ENCODE measurements around the gene LRP1-AS.

Gene LRP1-AS

GRCh38 chr12:57146092-57146491 lies 1.3 kb downstream of the LRP1-AS start:
- H3K4me2 ChIP-seq (ENCODE audit: low read length) = no peak overlapping the region
- H3K9ac ChIP-seq (ENCODE audit: low read length) = no peak overlapping the region
- H2BK15ac ChIP-seq (replicated peaks; ENCODE audit: low read depth) = no peak overlapping the region
- no peak overlapping the region for H3K23ac ChIP-seq (ENCODE audit: low read length)
- H3K27me3 ChIP-seq (ENCODE audit: insufficient read depth, low read length, poor library complexity) = no peaks in the 10 kb centered on the region
- no peak overlapping the region for H2BK5ac ChIP-seq (ENCODE audit: low read length)
- DNase-seq = no peak
- H3K27ac ChIP-seq (ENCODE audit: low read depth, low read length) = no peak overlapping the region
- no peaks in the 10 kb centered on the region for H3K4me1 ChIP-seq (ENCODE audit: control insufficient read depth, low read depth, low read length)
- no peak overlapping the region for H3K18ac ChIP-seq (ENCODE audit: low read length)
- no peak overlapping the region for H2BK120ac ChIP-seq (ENCODE audit: low read depth, low read length)
- no peak overlapping the region for H3K56ac ChIP-seq (ENCODE audit: low read length)
- H3K79me2 ChIP-seq (ENCODE audit: control insufficient read depth, insufficient read depth, low read length) = no peaks in the 10 kb centered on the region
- H3K79me1 ChIP-seq (ENCODE audit: low read length) = no peaks in the 10 kb centered on the region
- H3K4ac ChIP-seq (ENCODE audit: low read depth, low read length) = no peak overlapping the region
- H2AK5ac ChIP-seq (ENCODE audit: low read length) = no peak overlapping the region
- H4K5ac ChIP-seq (ENCODE audit: low read length) = no peak overlapping the region
- no CpG with 5 or more reads among the region's 2 CpGs for WGBS (ENCODE audit: extremely low coverage, insufficient coverage, low lambda C conversion rate)
- H4K8ac ChIP-seq (ENCODE audit: low read depth, low read length) = no peak overlapping the region
- peaks cover 13% of the 10 kb centered on the region for H3K36me3 ChIP-seq (ENCODE audit: control insufficient read depth, insufficient read depth, low read length)
- H3K4me3 ChIP-seq (ENCODE audit: low read length) = no peak overlapping the region

GRCh38 chr12:57145460-57146059 lies 1.9 kb downstream of the LRP1-AS start:
- WGBS (ENCODE audit: extremely low coverage, insufficient coverage, low lambda C conversion rate) = no CpG with 5 or more reads among the region's 10 CpGs
- H3K4me3 ChIP-seq (ENCODE audit: low read length) = no peak overlapping the region
- no peak overlapping the region for H4K5ac ChIP-seq (ENCODE audit: low read length)
- H3K4ac ChIP-seq (ENCODE audit: low read depth, low read length) = no peak overlapping the region
- DNase-seq = no peak
- H2BK15ac ChIP-seq (replicated peaks; ENCODE audit: low read depth) = no peak overlapping the region
- no peak overlapping the region for H2BK120ac ChIP-seq (ENCODE audit: low read depth, low read length)
- peaks cover 13% of the 10 kb centered on the region for H3K36me3 ChIP-seq (ENCODE audit: control insufficient read depth, insufficient read depth, low read length)
- H3K23ac ChIP-seq (ENCODE audit: low read length) = no peak overlapping the region
- H3K4me1 ChIP-seq (ENCODE audit: control insufficient read depth, low read depth, low read length) = no peaks in the 10 kb centered on the region
- no peaks in the 10 kb centered on the region for H3K27me3 ChIP-seq (ENCODE audit: insufficient read depth, low read length, poor library complexity)
- no peak overlapping the region for H4K8ac ChIP-seq (ENCODE audit: low read depth, low read length)
- H3K79me2 ChIP-seq (ENCODE audit: control insufficient read depth, insufficient read depth, low read length) = no peaks in the 10 kb centered on the region
- no peak overlapping the region for H3K4me2 ChIP-seq (ENCODE audit: low read length)
- no peaks in the 10 kb centered on the region for H3K79me1 ChIP-seq (ENCODE audit: low read length)
- H3K18ac ChIP-seq (ENCODE audit: low read length) = no peak overlapping the region
- H2BK5ac ChIP-seq (ENCODE audit: low read length) = no peak overlapping the region
- no peak overlapping the region for H3K56ac ChIP-seq (ENCODE audit: low read length)
- H3K27ac ChIP-seq (ENCODE audit: low read depth, low read length) = no peak overlapping the region
- H3K9ac ChIP-seq (ENCODE audit: low read length) = no peak overlapping the region
- no peak overlapping the region for H2AK5ac ChIP-seq (ENCODE audit: low read length)

GRCh38 chr12:57143454-57143853 lies 4.0 kb downstream of the LRP1-AS start:
- Histone ChIP-seq H3K18ac (ENCODE audit: low read length) (no peak overlapping the region), H4K8ac (ENCODE audit: low read depth, low read length) (no peak overlapping the region), H3K27ac (ENCODE audit: low read depth, low read length) (no peak overlapping the region), H2BK5ac (ENCODE audit: low read length) (no peak overlapping the region), H3K9ac (ENCODE audit: low read length) (no peak overlapping the region), H3K79me1 (ENCODE audit: low read length) (no peaks in the 10 kb centered on the region), H3K4me2 (ENCODE audit: low read length) (no peak overlapping the region), H3K56ac (ENCODE audit: low read length) (no peak overlapping the region), H3K36me3 (ENCODE audit: control insufficient read depth, insufficient read depth, low read length) (peaks cover 16% of the 10 kb centered on the region), H4K5ac (ENCODE audit: low read length) (no peak overlapping the region), H3K4me1 (ENCODE audit: control insufficient read depth, low read depth, low read length) (no peaks in the 10 kb centered on the region), H3K79me2 (ENCODE audit: control insufficient read depth, insufficient read depth, low read length) (no peaks in the 10 kb centered on the region), H3K4me3 (ENCODE audit: low read length) (no peak overlapping the region), H3K27me3 (ENCODE audit: insufficient read depth, low read length, poor library complexity) (no peaks in the 10 kb centered on the region), H2BK120ac (ENCODE audit: low read depth, low read length) (no peak overlapping the region), H3K23ac (ENCODE audit: low read length) (no peak overlapping the region), H3K4ac (ENCODE audit: low read depth, low read length) (no peak overlapping the region), H2BK15ac (replicated peaks; ENCODE audit: low read depth) (no peak overlapping the region), H2AK5ac (ENCODE audit: low read length) (no peak overlapping the region)
- WGBS (ENCODE audit: extremely low coverage, insufficient coverage, low lambda C conversion rate) = no CpG with 5 or more reads among the region's 4 CpGs
- no peak for DNase-seq

- H3K4me2 ChIP-seq (ENCODE audit: low read length) = no peak overlapping the region
- H3K79me1 ChIP-seq (ENCODE audit: low read length) = peaks cover 1% of the 10 kb centered on the region
- no peak overlapping the region for H2BK5ac ChIP-seq (ENCODE audit: low read length)
- no peak overlapping the region for H2BK120ac ChIP-seq (ENCODE audit: low read depth, low read length)
- H3K4me3 ChIP-seq (ENCODE audit: low read length) = no peak overlapping the region
- no peak for DNase-seq
- H3K4me1 ChIP-seq (ENCODE audit: control insufficient read depth, low read depth, low read length) = no peaks in the 10 kb centered on the region
- no peak overlapping the region for H2BK15ac ChIP-seq (replicated peaks; ENCODE audit: low read depth)
- H3K79me2 ChIP-seq (ENCODE audit: control insufficient read depth, insufficient read depth, low read length) = no peaks in the 10 kb centered on the region
- H4K5ac ChIP-seq (ENCODE audit: low read length) = no peak overlapping the region
- no peak overlapping the region for H3K23ac ChIP-seq (ENCODE audit: low read length)
- no peak overlapping the region for H2AK5ac ChIP-seq (ENCODE audit: low read length)
- H3K4ac ChIP-seq (ENCODE audit: low read depth, low read length) = no peak overlapping the region
- no CpG with 5 or more reads among the region's 7 CpGs for WGBS (ENCODE audit: extremely low coverage, insufficient coverage, low lambda C conversion rate)
- no peak overlapping the region for H3K56ac ChIP-seq (ENCODE audit: low read length)
- H3K18ac ChIP-seq (ENCODE audit: low read length) = no peak overlapping the region
- H4K8ac ChIP-seq (ENCODE audit: low read depth, low read length) = no peak overlapping the region
- H3K36me3 ChIP-seq (ENCODE audit: control insufficient read depth, insufficient read depth, low read length) = peaks cover 17% of the 10 kb centered on the region
- H3K27me3 ChIP-seq (ENCODE audit: insufficient read depth, low read length, poor library complexity) = no peaks in the 10 kb centered on the region
- no peak overlapping the region for H3K27ac ChIP-seq (ENCODE audit: low read depth, low read length)
- H3K9ac ChIP-seq (ENCODE audit: low read length) = no peak overlapping the region
These were observed 4.7 kb downstream of the LRP1-AS start for GRCh38 chr12:57142727-57143126.

GRCh38 chr12:57142121-57142520 lies 5.3 kb downstream of the LRP1-AS start:
- DNase-seq = no peak
- no peak overlapping the region for H3K56ac ChIP-seq (ENCODE audit: low read length)
- no peak overlapping the region for H3K4me3 ChIP-seq (ENCODE audit: low read length)
- WGBS (ENCODE audit: extremely low coverage, insufficient coverage, low lambda C conversion rate) = no CpG with 5 or more reads among the region's 9 CpGs
- no peak overlapping the region for H2BK5ac ChIP-seq (ENCODE audit: low read length)
- no peak overlapping the region for H4K5ac ChIP-seq (ENCODE audit: low read length)
- H3K79me1 ChIP-seq (ENCODE audit: low read length) = peaks cover 2% of the 10 kb centered on the region
- no peak overlapping the region for H4K8ac ChIP-seq (ENCODE audit: low read depth, low read length)
- no peak overlapping the region for H2BK15ac ChIP-seq (replicated peaks; ENCODE audit: low read depth)
- no peak overlapping the region for H2BK120ac ChIP-seq (ENCODE audit: low read depth, low read length)
- no peak overlapping the region for H3K18ac ChIP-seq (ENCODE audit: low read length)
- H3K36me3 ChIP-seq (ENCODE audit: control insufficient read depth, insufficient read depth, low read length) = peaks cover 17% of the 10 kb centered on the region
- H3K23ac ChIP-seq (ENCODE audit: low read length) = no peak overlapping the region
- H3K27me3 ChIP-seq (ENCODE audit: insufficient read depth, low read length, poor library complexity) = no peaks in the 10 kb centered on the region
- H3K4ac ChIP-seq (ENCODE audit: low read depth, low read length) = no peak overlapping the region
- H3K4me2 ChIP-seq (ENCODE audit: low read length) = no peak overlapping the region
- no peak overlapping the region for H2AK5ac ChIP-seq (ENCODE audit: low read length)
- no peak overlapping the region for H3K27ac ChIP-seq (ENCODE audit: low read depth, low read length)
- H3K4me1 ChIP-seq (ENCODE audit: control insufficient read depth, low read depth, low read length) = no peaks in the 10 kb centered on the region
- H3K79me2 ChIP-seq (ENCODE audit: control insufficient read depth, insufficient read depth, low read length) = no peaks in the 10 kb centered on the region
- no peak overlapping the region for H3K9ac ChIP-seq (ENCODE audit: low read length)

GRCh38 chr12:57141249-57141648 lies 6.2 kb downstream of the LRP1-AS start:
- Histone ChIP-seq H3K4ac (ENCODE audit: low read depth, low read length) (no peak overlapping the region), H3K36me3 (ENCODE audit: control insufficient read depth, insufficient read depth, low read length) (peaks cover 15% of the 10 kb centered on the region), H3K56ac (ENCODE audit: low read length) (no peak overlapping the region), H3K9ac (ENCODE audit: low read length) (no peak overlapping the region), H3K4me1 (ENCODE audit: control insufficient read depth, low read depth, low read length) (no peaks in the 10 kb centered on the region), H3K27ac (ENCODE audit: low read depth, low read length) (no peak overlapping the region), H3K18ac (ENCODE audit: low read length) (no peak overlapping the region), H2BK120ac (ENCODE audit: low read depth, low read length) (no peak overlapping the region), H2BK15ac (replicated peaks; ENCODE audit: low read depth) (no peak overlapping the region), H3K4me2 (ENCODE audit: low read length) (no peak overlapping the region), H3K79me2 (ENCODE audit: control insufficient read depth, insufficient read depth, low read length) (peaks cover 5% of the 10 kb centered on the region), H3K27me3 (ENCODE audit: insufficient read depth, low read length, poor library complexity) (no peaks in the 10 kb centered on the region), H4K8ac (ENCODE audit: low read depth, low read length) (no peak overlapping the region), H2AK5ac (ENCODE audit: low read length) (no peak overlapping the region), H2BK5ac (ENCODE audit: low read length) (no peak overlapping the region), H4K5ac (ENCODE audit: low read length) (no peak overlapping the region), H3K4me3 (ENCODE audit: low read length) (no peak overlapping the region), H3K23ac (ENCODE audit: low read length) (no peak overlapping the region), H3K79me1 (ENCODE audit: low read length) (peaks cover 7% of the 10 kb centered on the region)
- DNase-seq = no peak
- WGBS (ENCODE audit: extremely low coverage, insufficient coverage, low lambda C conversion rate) = no CpG with 5 or more reads among the region's 8 CpGs
